C4-2B (cell line): ENCODE measurements around the gene PLEKHS1.

Experiments
- H3K27ac ChIP-seq: fragments of 450-650 bp; 2 replicates; pipeline ENCODE4 v1.5.1; 2017
- ZFX ChIP-seq: fragments of 450-650 bp; IDR thresholded peaks from 2 replicates; pipeline ENCODE4 v1.6.1; 2017
- TF ChIP-seq, protein P1 (sequence below): fragments of 450-650 bp; conservative IDR thresholded peaks from 2 replicates; pipeline ENCODE4 v1.5.1; 2017; ENCODE audit warnings: mild to moderate bottlenecking

PLEKHS1 gene

DNA sequence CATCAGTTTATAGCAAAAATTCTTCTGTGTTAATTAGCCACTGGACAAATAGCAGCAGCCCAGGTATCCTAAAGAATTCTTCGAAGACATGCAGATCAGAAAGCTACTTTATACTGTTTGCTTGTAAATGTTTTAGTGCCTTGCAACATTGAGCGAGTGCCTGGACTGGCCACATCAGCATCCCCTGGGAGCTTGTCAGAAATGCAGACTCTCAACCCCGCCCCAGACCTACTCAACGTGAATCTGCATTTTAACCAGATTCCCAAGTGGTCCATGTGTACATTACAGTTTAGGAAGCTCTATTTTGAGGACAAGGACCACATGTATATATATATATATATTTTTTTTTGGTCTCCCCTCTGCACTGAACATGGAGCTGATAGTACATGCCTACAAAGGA is 18.5 kb upstream of the PLEKHS1 start:
- no peak overlapping the region for H3K27ac ChIP-seq
- TF ChIP-seq, protein P1, sequence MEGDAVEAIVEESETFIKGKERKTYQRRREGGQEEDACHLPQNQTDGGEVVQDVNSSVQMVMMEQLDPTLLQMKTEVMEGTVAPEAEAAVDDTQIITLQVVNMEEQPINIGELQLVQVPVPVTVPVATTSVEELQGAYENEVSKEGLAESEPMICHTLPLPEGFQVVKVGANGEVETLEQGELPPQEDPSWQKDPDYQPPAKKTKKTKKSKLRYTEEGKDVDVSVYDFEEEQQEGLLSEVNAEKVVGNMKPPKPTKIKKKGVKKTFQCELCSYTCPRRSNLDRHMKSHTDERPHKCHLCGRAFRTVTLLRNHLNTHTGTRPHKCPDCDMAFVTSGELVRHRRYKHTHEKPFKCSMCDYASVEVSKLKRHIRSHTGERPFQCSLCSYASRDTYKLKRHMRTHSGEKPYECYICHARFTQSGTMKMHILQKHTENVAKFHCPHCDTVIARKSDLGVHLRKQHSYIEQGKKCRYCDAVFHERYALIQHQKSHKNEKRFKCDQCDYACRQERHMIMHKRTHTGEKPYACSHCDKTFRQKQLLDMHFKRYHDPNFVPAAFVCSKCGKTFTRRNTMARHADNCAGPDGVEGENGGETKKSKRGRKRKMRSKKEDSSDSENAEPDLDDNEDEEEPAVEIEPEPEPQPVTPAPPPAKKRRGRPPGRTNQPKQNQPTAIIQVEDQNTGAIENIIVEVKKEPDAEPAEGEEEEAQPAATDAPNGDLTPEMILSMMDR: no peak
- no peak for TF ChIP-seq ZFX

DNA sequence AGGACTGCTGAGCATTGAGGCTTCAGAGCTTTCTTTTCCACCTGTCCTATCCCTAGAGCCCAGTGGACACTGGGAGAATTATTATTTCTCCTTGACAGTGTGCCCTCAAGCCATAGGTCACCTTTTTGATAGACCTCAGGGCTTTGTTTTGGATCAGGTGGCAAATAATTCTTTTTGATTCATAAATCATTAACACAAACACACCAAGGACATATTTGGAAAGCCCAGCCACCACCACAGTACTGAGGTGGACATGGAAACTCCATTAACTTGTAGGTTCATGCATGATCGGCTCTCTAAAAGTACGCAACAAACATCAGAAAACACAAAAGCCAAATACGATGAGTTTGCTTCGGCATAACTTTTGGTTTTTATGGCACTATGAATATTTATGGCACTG is 17.8 kb upstream of the PLEKHS1 start:
- no peak overlapping the region for H3K27ac ChIP-seq
- TF ChIP-seq, protein P1: no peak

DNA sequence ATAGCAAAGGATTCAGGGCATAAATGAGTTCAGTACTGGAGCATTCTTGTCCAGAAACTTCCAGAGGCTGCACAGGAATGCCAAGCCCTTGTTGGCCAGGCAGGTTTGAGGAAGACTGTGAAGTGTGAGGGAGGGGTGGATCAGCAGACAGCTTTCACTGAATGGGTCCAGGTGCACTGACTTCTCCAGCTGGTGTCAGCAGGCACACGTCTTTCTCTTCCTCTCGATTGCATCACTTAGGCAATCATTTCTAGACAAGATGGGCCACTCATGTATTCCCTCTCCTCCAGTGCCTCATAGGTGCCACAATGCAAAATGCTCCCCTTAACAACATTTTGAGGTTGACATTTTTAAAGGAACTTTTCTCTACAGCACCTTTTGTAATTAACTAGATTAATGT is 15.6 kb upstream of the PLEKHS1 start:
- TF ChIP-seq, protein P1: peak; percentile 57
- TF ChIP-seq ZFX: no peak
- H3K27ac ChIP-seq: peak overlapping the region; percentile 27

DNA sequence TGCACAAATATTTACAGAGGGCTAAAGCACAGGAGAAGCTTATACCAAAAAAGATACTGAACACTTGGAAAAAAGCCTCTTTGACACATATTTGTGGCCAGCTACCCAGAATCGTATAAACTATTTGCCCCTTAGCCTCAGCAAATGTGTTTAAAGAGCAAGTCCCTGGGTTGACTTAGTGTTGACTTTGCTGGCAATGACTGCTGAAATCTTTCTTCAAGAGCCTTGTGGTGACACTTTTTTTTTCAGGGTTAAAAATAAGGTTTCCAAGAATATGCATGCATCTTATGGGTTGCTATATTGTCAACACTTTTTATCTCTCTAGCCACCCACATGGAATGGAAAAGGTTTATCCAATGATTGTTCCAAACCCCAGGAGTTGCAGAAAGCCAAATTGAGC is 14.9 kb upstream of the PLEKHS1 start:
- TF ChIP-seq, protein P1: no peak
- TF ChIP-seq ZFX: no peak
- H3K27ac ChIP-seq: no peak overlapping the region

GRCh38 chr10:113739031-113739430 is 12.5 kb upstream of the PLEKHS1 start:
- no peak overlapping the region for H3K27ac ChIP-seq
- TF ChIP-seq ZFX: no peak
- TF ChIP-seq, protein P1: no peak

DNA sequence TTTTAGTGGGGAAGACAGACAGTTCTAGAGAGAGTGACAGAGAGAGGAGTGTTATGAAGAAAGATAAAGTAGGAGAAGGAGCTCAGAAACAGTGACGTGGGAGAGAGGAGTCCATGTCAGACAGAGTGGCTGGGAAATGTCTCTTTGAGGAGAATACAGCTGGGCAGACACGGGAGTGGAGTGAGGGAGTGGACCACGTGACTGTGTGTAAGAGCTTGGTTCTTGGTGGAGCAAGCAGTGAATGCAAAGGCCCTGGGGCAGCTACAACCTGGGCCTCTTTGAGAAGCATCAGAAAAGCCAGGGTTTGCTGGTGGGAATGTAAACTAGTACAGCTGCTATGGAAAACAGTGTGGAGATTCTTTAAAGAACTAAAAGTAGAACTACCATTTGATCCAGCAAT is 11.9 kb upstream of the PLEKHS1 start:
- H3K27ac ChIP-seq: no peak overlapping the region; the same call in 1 of the 2 replicates
- TF ChIP-seq ZFX: no peak
- TF ChIP-seq, protein P1: no peak

- TF ChIP-seq ZFX: no peak
- TF ChIP-seq, protein P1: no peak
- no peak overlapping the region for H3K27ac ChIP-seq
These were observed 10.6 kb upstream of the PLEKHS1 start for GRCh38 chr10:113740850-113741249.
